Stimulated activated CD8-positive, alpha-beta memory T cell treated with anti-CD3 and anti-CD28 coated beads, Interleukin-7, amount 100 ng/mL, for 4 hours (primary cell): Measurements from ENCODE around the gene ZNF213.
A peak's percentile ranks its signal among the peaks of the same experiment; 100 is the strongest.
"Not testable (repeated sequence)": the region's sequence is repeated elsewhere in the genome, so short reads cannot be mapped to it uniquely, and the experiment has no call there.

Source experiments
- DNase-seq, 2 donors: peaks; one replicate each; pipeline ENCODE4 v3.0.0-alpha.2; 2020; ENCODE audit warnings: low read depth in 2 of 2

ZNF213 gene

GRCh38 chr16:3148256-3149192 lies 13.7 kb downstream of the ZNF213 start:
- no peak for DNase-seq

DNA sequence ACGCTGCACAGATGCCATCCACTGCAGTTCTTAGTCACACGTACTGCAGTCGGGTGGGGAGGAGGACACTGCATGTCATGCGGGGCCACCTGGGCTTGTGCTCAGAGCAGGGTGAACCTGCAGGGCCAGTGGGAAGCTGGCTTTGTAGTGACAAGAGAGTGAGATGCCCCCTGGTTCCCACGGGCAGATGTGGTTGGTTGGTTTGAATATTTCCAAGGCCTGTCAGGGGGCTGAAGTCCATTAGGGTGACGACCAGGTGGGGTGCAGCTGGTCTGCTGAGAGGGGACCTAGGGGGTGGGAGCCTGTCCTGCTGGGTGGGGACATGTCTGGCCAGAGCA lies 14.3 kb downstream of the ZNF213 start:
- DNase-seq = no peak

DNA sequence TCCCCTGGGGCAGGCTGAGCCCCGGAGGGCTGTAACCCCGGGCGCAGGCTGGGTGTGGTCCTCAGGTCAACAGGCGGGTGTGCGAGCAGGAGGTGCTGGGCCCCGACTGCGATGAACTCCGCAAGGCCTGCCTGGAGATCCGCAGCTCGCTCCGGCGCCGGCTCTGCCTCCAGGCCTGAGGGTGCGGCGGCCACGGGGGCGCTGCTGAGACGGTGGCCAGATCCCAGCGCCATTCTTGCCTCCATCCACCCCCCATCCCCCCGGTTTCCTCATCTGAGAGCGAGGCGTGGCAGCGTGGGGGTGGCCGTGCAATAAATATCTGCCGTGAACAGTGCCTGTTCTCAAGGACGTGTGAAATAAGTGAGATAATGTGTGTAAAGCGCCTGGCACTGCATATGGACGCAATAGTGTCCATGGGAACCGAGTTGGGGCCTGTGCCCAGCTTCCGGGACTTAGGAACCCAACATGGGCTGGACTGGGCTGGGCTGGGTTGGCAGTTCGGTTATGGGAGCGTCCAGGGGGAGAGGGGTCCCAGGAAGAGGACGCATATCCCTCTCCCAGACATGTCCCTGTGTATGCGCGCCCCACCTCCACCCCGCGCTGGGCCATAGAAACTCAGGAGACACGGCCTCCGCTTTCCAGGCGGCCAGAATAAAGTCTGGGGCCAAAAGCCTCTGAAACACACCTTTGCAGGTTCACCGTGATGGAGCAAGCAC lies 15.0 kb downstream of the ZNF213 start:
- peak in 1 of 2 donors; percentile 45 for DNase-seq

GRCh38 chr16:3150346-3151218 lies 15.8 kb downstream of the ZNF213 start:
- DNase-seq = peak; percentile 93 to 97

GRCh38 chr16:3152027-3152276 lies 17.1 kb downstream of the ZNF213 start:
- DNase-seq = no peak

GRCh38 chr16:3152277-3152990 lies 17.6 kb downstream of the ZNF213 start:
- DNase-seq = peak; percentile 69 to 73

- no peak for DNase-seq
Measured at GRCh38 chr16:3152991-3153368, 18.2 kb downstream of the ZNF213 start.

DNA sequence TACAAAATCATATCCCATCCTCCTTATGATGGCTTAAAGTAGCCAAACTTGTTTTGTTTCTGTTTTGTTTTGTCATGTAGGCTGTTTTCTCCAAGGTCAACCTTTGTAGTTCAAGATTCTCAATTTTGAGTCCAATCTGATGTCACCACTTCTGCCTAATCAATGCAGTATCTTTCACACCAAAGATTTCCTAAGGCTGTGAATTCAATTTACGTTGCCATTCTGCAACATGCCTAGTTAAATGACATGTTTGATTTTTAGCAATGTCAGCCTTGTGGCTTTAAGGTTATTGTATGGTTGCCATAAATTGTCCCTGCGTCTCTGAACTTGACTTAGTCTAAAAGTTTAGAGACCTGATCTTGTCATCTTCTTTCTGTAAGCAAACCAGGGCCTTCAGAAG lies 20.4 kb downstream of the ZNF213 start:
- DNase-seq = no peak

DNA sequence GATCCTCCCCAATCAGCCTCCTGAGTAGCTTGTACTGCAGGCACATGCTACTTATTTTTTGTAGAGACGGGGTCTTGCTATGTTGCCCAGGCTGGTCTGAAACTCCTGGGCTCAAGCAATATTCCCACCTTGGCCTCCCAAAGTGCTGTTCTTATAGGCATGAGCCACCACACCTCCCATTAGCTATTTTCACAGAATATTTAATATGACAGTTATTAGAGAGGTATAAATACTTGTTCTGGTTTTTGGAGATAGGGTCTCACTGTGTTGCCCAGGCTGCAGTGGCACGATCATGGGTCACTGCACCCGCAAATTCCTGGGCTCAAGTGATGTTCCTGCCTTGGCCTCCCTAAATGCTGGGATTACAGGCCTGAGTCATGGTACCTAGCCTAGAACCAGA lies 21.1 kb downstream of the ZNF213 start:
- no peak for DNase-seq

- DNase-seq = peak; percentile 25 to 59
Measured at GRCh38 chr16:3157229-3158025, 22.6 kb downstream of the ZNF213 start.

DNA sequence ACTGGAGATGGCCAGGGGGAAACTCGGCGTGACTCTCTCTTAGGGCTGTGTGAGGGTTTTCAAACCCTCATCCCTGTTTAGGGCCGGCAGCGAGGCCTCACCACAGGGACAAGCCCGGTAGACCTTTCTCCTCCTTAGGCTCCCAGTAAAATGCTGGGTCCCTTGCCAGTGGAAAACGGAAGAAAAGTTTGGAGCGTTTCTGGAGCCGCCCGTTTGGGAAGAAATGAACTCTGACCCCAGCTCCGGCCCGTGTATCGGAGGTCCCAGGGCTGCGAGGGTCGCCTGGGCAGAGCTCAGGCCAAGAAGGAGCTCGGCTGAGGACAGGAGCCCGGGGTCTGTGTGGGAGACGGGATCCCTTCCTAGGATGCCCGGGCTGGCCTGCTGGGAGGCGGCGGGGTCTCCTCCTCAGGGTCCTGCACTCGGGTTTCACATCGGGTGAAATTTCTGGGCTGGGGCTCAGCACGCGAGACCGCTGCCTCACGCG lies 23.2 kb downstream of the ZNF213 start:
- DNase-seq = no peak

GRCh38 chr16:3158510-3159314 lies 23.9 kb downstream of the ZNF213 start:
- peak; percentile 89 to 92 for DNase-seq

GRCh38 chr16:3161235-3162018 lies 26.6 kb downstream of the ZNF213 start:
- no peak for DNase-seq

- DNase-seq = no peak
Measured at GRCh38 chr16:3164121-3164991, 29.5 kb downstream of the ZNF213 start.

- DNase-seq = no peak
Measured at GRCh38 chr16:3165111-3165822, 30.4 kb downstream of the ZNF213 start.

DNA sequence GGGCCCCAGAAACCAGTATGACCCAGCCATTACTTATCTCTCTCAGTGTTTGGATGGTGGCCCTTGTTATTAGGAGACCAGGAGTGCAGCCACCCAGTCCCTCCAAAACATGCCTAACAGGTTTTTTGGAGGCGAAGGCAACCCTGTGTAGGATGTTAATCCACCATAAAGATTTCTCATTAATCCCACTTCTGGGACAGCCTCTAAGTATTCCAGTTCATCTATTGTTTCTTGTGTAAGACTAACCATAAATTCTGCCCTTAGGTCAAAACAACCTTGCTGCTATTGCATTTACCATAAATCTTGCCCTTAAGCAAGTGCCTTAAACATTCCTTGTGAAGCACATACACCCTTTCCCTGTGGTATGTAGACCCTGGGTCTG lies 31.7 kb downstream of the ZNF213 start:
- DNase-seq = no peak

DNA sequence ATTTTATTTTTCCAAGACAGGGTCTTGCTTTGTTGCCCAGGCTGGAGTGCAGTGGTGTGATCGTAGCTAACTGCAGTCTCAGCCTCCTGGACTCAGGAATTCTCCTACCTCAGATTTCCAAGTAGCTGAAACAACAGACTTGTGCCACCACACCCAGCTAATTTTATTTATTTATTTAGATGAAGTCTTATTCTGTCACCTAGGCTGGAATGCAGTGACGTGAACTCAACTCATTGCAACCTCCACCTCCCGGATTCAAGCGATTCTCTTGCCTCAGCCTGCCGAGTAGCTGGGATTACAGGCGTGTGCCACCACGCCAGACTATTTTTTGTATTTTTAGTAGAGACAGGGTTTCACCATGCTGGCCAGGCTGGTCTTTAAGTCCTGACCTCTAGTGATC lies 33.9 kb downstream of the ZNF213 start:
- DNase-seq = not testable (repeated sequence)
